Osteocyte (in vitro differentiated cells): ENCODE data around the gene GGT5. TPM values are rescaled to one million over a fixed set of nuclear protein-coding genes. Genes with fewer than 3 reads are reported as not detected.
A peak's percentile ranks its signal among the peaks of the same experiment; 100 is the strongest.
"Not testable (repeated sequence)": the region's sequence is repeated elsewhere in the genome, so short reads cannot be mapped to it uniquely, and the experiment has no call there.

ENCODE experiments used
- DNase-seq: peaks from one replicate; pipeline ENCODE4 v3.0.0; 2021; ENCODE audit warnings: mixed read lengths; ENCODE audit not compliant: unreplicated experiment; ENCODE audit errors: extremely low spot score
- H3K27ac Mint-ChIP-seq: one replicate; pipeline ENCODE4 v1.8.0; 2021; ENCODE audit warnings: mild to moderate bottlenecking, mixed read lengths; ENCODE audit not compliant: unreplicated experiment
- H3K27me3 Mint-ChIP-seq: one replicate; pipeline ENCODE4 v1.8.0; 2021; ENCODE audit warnings: mixed read lengths; ENCODE audit not compliant: unreplicated experiment
- H3K36me3 Mint-ChIP-seq: one replicate; pipeline ENCODE4 v1.8.0; 2021; ENCODE audit warnings: mixed read lengths; ENCODE audit not compliant: unreplicated experiment
- H3K4me1 Mint-ChIP-seq: one replicate; pipeline ENCODE4 v1.8.0; 2021; ENCODE audit warnings: mixed read lengths; ENCODE audit not compliant: unreplicated experiment
- H3K4me3 Mint-ChIP-seq: one replicate; pipeline ENCODE4 v1.8.0; 2021; ENCODE audit warnings: mild to moderate bottlenecking, moderate library complexity, mixed read lengths; ENCODE audit not compliant: unreplicated experiment
- H3K9me3 Mint-ChIP-seq: one replicate; pipeline ENCODE4 v1.8.0; 2021; ENCODE audit warnings: mixed read lengths; ENCODE audit not compliant: unreplicated experiment
- CTCF ChIP-seq: fragments of 200-600 bp; sonication (generic); IDR thresholded peaks from 2 replicates; pipeline ENCODE4 v1.5.0; 2021; ENCODE audit warnings: antibody characterized with exemption, mild to moderate bottlenecking, moderate library complexity
- total RNA-seq: library from RNA; stranded (reverse); gene quantifications from 2 replicates; pipeline ENCODE4 v1.2.1, GENCODE V29; 2021

GGT5 gene
- total RNA-seq, 1 donor from 2014 or later: 136 TPM

- peak overlapping the region; percentile 39 for H3K27ac Mint-ChIP-seq
- peaks cover 9% of the 10 kb centered on the region for H3K36me3 Mint-ChIP-seq
- no peak overlapping the region for H3K4me3 Mint-ChIP-seq
- TF ChIP-seq CTCF: no peak
- H3K4me1 Mint-ChIP-seq: peaks cover 64% of the 10 kb centered on the region
- no peak for DNase-seq
- no peaks in the 10 kb centered on the region for H3K27me3 Mint-ChIP-seq
- H3K9me3 Mint-ChIP-seq: no peaks in the 10 kb centered on the region
Observed at GRCh38 chr22:24240381-24240780, 4.5 kb downstream of the GGT5 start.

- not testable (repeated sequence) for H3K9me3 Mint-ChIP-seq, H3K27me3 Mint-ChIP-seq, DNase-seq, H3K36me3 Mint-ChIP-seq, H3K27ac Mint-ChIP-seq, H3K4me3 Mint-ChIP-seq
- H3K4me1 Mint-ChIP-seq: peaks cover 47% of the 10 kb centered on the region
Observed at GRCh38 chr22:24238101-24238694, 6.7 kb downstream of the GGT5 start.

GRCh38 chr22:24236656-24237055, 8.2 kb downstream of the GGT5 start:
- no peak for DNase-seq
- TF ChIP-seq CTCF: no peak
- H3K4me1 Mint-ChIP-seq: peaks cover 33% of the 10 kb centered on the region
- peaks cover 9% of the 10 kb centered on the region for H3K36me3 Mint-ChIP-seq
- H3K27me3 Mint-ChIP-seq: no peaks in the 10 kb centered on the region
- peak overlapping the region; percentile 65 for H3K27ac Mint-ChIP-seq
- H3K9me3 Mint-ChIP-seq: no peaks in the 10 kb centered on the region
- H3K4me3 Mint-ChIP-seq: no peak overlapping the region

- no peaks in the 10 kb centered on the region for H3K27me3 Mint-ChIP-seq
- H3K9me3 Mint-ChIP-seq: no peaks in the 10 kb centered on the region
- TF ChIP-seq CTCF: no peak
- no peak for DNase-seq
- peaks cover 13% of the 10 kb centered on the region for H3K36me3 Mint-ChIP-seq
- peaks cover 29% of the 10 kb centered on the region for H3K4me1 Mint-ChIP-seq
- peak overlapping the region; percentile 34 for H3K27ac Mint-ChIP-seq
- no peak overlapping the region for H3K4me3 Mint-ChIP-seq
Observed at GRCh38 chr22:24235315-24235714, 9.6 kb downstream of the GGT5 start.

GRCh38 chr22:24233816-24234215, 11.1 kb downstream of the GGT5 start:
- Mint-ChIP-seq H3K27me3 (no peaks in the 10 kb centered on the region), H3K36me3 (peaks cover 14% of the 10 kb centered on the region), H3K9me3 (no peaks in the 10 kb centered on the region), H3K27ac (no peak overlapping the region), H3K4me1 (peaks cover 23% of the 10 kb centered on the region), H3K4me3 (no peak overlapping the region)
- DNase-seq: no peak
- TF ChIP-seq CTCF: no peak

GRCh38 chr22:24233235-24233634, 11.6 kb downstream of the GGT5 start:
- DNase-seq: no peak
- H3K27me3 Mint-ChIP-seq: no peaks in the 10 kb centered on the region
- no peak overlapping the region for H3K4me3 Mint-ChIP-seq
- peaks cover 15% of the 10 kb centered on the region for H3K36me3 Mint-ChIP-seq
- no peak for TF ChIP-seq CTCF
- H3K4me1 Mint-ChIP-seq: peaks cover 23% of the 10 kb centered on the region
- no peaks in the 10 kb centered on the region for H3K9me3 Mint-ChIP-seq
- H3K27ac Mint-ChIP-seq: no peak overlapping the region
